Activated CD8-positive, alpha-beta memory T cell treated with anti-CD3 and anti-CD28 coated beads, Interleukin-2, amount 50 U/mL, for 1 hour (primary cell): ENCODE measurements around the gene SNX12.
"Not testable (repeated sequence)": the region's sequence is repeated elsewhere in the genome, so short reads cannot be mapped to it uniquely, and the experiment has no call there.

Experiments used
- DNase-seq: peaks from one replicate; pipeline ENCODE4 v3.0.0-alpha.2; 2020; ENCODE audit errors: extremely low read depth

Gene SNX12

GRCh38 chrX:71091263-71091662 is 23.1 kb upstream of the SNX12 start:
- no peak for DNase-seq

DNA sequence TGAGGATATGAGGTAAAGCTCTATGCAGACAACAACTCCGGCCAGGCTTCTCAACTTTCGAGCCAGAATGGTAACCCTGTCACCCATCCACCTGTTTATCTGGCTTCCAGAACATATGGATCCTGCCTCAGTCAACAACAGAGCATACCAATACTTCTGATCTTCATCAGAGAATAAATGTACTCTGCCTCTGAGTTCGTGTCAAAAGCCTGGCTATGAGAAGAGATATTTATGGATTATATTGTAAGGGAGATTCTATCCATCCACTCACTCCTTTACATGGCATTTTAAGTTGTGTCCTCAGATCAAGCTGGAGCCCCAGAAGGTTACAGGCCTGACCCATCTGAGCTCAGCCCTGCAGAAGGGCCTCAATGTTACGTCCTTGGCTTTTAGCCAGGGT is 17.8 kb upstream of the SNX12 start:
- DNase-seq, result no peak

GRCh38 chrX:71082822-71083221 is 14.7 kb upstream of the SNX12 start:
- DNase-seq, result no peak

DNA sequence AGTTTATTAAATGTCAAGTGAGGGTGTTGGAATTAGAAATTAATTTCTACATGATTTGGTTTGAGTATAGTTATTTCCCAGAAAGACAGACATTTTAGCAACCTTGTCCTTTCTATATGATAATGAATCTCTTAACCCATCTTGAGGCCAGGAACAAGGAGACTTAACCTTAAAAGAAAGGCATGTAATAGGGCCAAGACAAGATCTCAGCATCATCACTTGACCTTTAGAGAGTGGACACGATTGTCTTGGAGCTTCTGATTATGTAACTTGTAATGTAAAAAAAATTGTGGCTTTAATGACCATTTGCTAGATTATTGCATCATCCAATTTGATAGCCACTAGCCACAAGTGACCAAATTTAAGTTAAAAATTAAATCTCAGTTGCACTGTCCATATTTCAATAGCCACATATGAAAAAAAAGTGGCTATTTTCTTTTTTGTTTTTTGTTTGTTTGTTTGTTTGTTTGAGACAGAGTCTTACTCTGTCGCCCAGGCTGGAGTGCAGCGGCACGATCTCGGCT is 14.1 kb upstream of the SNX12 start:
- DNase-seq, result no peak

DNA sequence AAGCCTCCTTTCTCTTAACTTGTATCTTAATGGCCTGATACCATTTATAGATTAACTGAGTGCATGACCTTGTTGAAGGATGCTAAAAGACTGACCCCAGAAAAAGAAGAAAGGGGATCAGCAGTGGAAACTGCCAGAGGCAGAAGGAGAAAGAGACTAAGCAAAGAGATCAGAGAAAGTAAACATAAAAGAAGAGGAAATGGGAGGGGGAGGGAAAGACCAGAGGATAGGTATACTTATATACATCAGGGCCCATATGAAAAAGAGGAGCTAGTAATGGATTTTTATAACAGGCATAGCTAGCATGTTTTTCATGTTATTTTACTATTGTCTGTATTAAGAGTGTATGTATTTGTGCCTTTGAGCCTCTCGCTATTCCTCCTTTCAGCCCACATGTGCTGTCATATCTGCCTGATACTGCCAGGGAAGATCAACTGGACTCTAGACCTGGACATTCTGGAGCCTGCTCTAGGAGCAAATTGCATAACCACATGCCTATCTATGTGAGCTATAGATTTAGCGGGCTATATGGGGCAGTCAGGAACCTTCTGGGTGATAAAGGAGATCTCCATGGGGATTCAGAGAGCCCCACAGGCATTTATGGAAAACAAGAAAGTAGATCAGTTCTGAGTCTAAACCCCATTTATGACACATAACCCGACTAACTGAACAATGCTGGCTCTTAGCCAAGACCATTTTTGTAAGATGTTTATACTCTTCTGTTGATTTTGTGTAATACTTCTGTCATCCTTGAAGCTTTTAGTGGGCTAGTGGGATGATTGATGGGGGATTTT is 13.4 kb upstream of the SNX12 start:
- no peak for DNase-seq

DNA sequence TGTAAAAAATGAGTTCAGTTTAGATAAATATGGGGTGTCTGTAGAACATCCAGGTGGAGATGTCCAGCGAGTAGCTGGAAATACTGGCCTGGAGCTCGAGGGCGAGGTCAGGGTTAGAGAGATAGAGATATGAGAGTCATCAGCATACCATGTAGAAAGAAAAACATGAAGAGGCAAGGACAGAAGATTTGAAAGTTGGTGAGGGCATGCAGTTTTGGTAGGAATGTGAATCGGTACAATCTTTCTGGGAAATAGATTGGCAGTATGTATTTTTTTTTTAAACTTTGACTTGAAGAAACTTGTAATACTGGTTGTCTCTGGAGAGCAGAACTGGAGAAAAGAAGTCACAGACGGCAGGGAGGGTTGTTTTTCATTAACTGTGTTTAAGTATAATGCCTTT is 2.4 kb upstream of the SNX12 start:
- no peak for DNase-seq

DNA sequence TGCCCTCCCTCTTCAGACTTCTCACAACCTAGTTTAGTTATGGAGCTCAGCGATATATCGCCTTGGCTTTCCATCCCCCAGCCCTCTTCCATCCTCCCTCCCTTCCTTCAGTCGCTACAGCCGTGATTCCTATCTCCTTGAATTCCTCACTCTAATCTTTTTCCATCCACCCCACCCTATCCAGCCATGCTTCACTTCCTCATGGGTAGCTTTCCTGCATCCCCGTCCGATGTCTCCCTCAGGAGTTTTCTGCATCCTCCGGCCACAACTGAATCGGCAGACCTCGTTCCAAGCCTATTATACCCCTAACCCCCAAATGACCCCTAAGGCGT is 456 bp downstream of the SNX12 start:
- DNase-seq, result no peak

- no peak for DNase-seq
Measured at GRCh38 chrX:71067089-71067488, 1.0 kb downstream of the SNX12 start.

GRCh38 chrX:71060127-71060526 is 8.0 kb downstream of the SNX12 start:
- DNase-seq, result no peak

- no peak for DNase-seq
Measured at GRCh38 chrX:71057848-71058530, 10.1 kb downstream of the SNX12 start.

- no peak for DNase-seq
Measured at GRCh38 chrX:71056867-71057266, 11.3 kb downstream of the SNX12 start.

GRCh38 chrX:71053217-71053621 is 14.9 kb downstream of the SNX12 start:
- DNase-seq, result no peak

DNA sequence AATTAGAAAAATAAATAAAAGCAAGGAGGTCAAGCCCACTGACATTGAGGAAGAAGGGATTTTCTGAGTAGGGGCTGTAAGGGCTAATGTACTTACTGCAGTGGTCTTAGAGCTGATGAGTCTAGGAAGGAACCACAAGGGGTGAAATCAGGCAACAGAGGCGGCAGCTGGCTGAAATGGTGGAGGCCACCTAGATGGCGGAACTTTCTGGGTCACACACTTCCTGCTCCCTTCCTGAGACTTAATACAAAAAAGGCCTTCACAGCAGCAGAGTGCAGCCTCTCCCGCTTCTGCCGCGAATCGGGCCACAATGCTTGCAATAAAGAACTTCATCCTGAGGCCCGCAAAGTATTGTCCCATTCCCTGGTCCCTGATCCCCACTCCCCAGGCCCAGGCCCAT is 15.4 kb downstream of the SNX12 start:
- DNase-seq, result no peak

- not testable (repeated sequence) for DNase-seq
Measured at GRCh38 chrX:71047891-71048290, 20.2 kb downstream of the SNX12 start.

DNA sequence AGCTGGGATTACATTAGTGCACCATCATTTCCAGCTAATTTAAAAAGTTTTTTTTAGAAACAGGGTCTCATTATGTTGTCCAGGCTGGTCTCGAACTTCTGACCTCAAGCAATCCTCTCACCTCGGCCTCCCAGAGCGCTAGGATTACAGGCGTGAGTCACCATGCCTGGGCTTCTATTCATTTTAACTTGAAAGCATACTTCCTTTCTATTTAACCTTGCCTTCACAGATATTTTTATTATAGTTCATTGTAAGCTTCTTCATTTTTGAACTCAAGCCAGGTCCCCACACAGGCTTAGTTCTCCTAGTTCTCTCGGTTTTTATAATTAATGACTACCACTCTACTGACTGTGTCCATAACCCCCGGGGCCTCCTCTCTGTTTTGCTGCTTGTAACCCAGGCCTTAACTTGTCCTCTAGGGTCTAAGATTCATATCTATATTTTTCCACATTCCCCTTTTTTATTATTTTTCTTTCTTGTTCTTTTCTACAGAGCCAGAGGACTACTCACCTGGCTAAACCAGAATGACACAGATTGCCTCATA is 50.7 kb downstream of the SNX12 start:
- no peak for DNase-seq
